HepG2 (cell line): ENCODE results near the gene PTCRA. TPM values are rescaled to one million over a fixed set of nuclear protein-coding genes. Genes with fewer than 3 reads are reported as not detected.
A peak's percentile ranks its signal among the peaks of the same experiment; 100 is the strongest.

ENCODE experiments used
- AGO1 ChIP-seq: fragments of 200-400 bp; formaldehyde crosslinking; IDR thresholded peaks from 2 replicates; pipeline ENCODE4 v1.6.1; 2017; ENCODE audit warnings: mild to moderate bottlenecking, low read depth, low read length, moderate library complexity; ENCODE audit not compliant: poor library complexity, severe bottlenecking
- DNMT1 ChIP-seq: sonication (generic); formaldehyde crosslinking; IDR thresholded peaks from 2 replicates; pipeline ENCODE4 v1.5.1; 2020; ENCODE audit warnings: mild to moderate bottlenecking, missing genetic modification reagents
- MATR3 ChIP-seq: sonication (generic); formaldehyde crosslinking; IDR thresholded peaks from 2 replicates; pipeline ENCODE4 v1.4.0; 2020; ENCODE audit warnings: missing genetic modification reagents
- NCOA5 ChIP-seq: sonication (generic); formaldehyde crosslinking; IDR thresholded peaks from 2 replicates; pipeline ENCODE4 v1.4.0; 2020; ENCODE audit warnings: missing genetic modification reagents
- PPARG ChIP-seq: conservative IDR thresholded peaks from 2 replicates; pipeline ENCODE4 v1.6.1; 2016; ENCODE audit warnings: missing biosample characterization, missing genetic modification reagents
- RBM22 ChIP-seq: fragments of 200-400 bp; formaldehyde crosslinking; optimal IDR thresholded peaks from 2 replicates; pipeline ENCODE3; 2017; ENCODE audit warnings: mild to moderate bottlenecking, low read length, moderate library complexity
- SOX5 ChIP-seq: IDR thresholded peaks from 2 replicates; pipeline ENCODE4 v1.6.1; 2016; ENCODE audit warnings: borderline replicate concordance
- STAT5B ChIP-seq: sonication (generic); formaldehyde crosslinking; IDR thresholded peaks from 2 replicates; pipeline ENCODE4 v1.4.0; 2020; ENCODE audit warnings: missing genetic modification reagents
- TAF1 ChIP-seq: sonication (generic); formaldehyde crosslinking; IDR thresholded peaks from 2 replicates; pipeline ENCODE4 v1.4.0; 2020; ENCODE audit warnings: missing genetic modification reagents
- TOPORS ChIP-seq: sonication (generic); formaldehyde crosslinking; IDR thresholded peaks from 2 replicates; pipeline ENCODE4 v1.8.0; 2023; ENCODE audit warnings: mild to moderate bottlenecking, missing genetic modification reagents
- ZBTB1 ChIP-seq: sonication (generic); formaldehyde crosslinking; IDR thresholded peaks from 2 replicates; pipeline ENCODE4 v1.4.0; 2020; ENCODE audit warnings: missing genetic modification reagents, borderline replicate concordance
- ZEB1 ChIP-seq: IDR thresholded peaks from 2 replicates; pipeline ENCODE4 v1.6.1; 2012; ENCODE audit warnings: mild to moderate bottlenecking, low read depth, inconsistent platforms; ENCODE audit not compliant: insufficient replicate concordance
- ZNF431 ChIP-seq: sonication (generic); formaldehyde crosslinking; IDR thresholded peaks from 2 replicates; pipeline ENCODE4 v1.9.0; 2022; ENCODE audit warnings: missing genetic modification reagents, low read depth, mild to moderate bottlenecking, borderline replicate concordance
- ZNF501 ChIP-seq: sonication (generic); formaldehyde crosslinking; IDR thresholded peaks from 2 replicates; pipeline ENCODE4 v1.5.1; 2020; ENCODE audit warnings: mild to moderate bottlenecking, moderate library complexity, missing genetic modification reagents
- ZNF510 ChIP-seq: sonication (generic); formaldehyde crosslinking; IDR thresholded peaks from 2 replicates; pipeline ENCODE4 v1.4.0; 2020; ENCODE audit warnings: low read depth, mild to moderate bottlenecking, missing genetic modification reagents
- ZNF780A ChIP-seq: sonication (generic); formaldehyde crosslinking; IDR thresholded peaks from 2 replicates; pipeline ENCODE4 v1.8.0; 2022; ENCODE audit warnings: mild to moderate bottlenecking, missing genetic modification reagents, moderate library complexity
- polyA plus RNA-seq, 8 experiments: library from polyadenylated mRNA; depleted of rRNA in 3 of 8; stranded (reverse) in 7 of 8; unstranded in 1 of 8; fragments of >200 nt; fragmentation: Illumina TruSeq in 4 of 8; extraction: Trizol in 4 of 8; gene quantifications; 2 replicates each; pipeline versions ENCODE4 v1.2.1 to v1.2.3, GENCODE V29; 2011 to 2016; ENCODE audit warnings: low read depth in 4 of 8, missing spikeins in 1 of 8, mixed read lengths in 1 of 8; ENCODE audit not compliant: insufficient read depth in 1 of 8
- total RNA-seq, 5 experiments: library from RNA; depleted of rRNA; stranded (reverse); fragments of >200 nt; fragmentation: Illumina TruSeq; extraction: Trizol; gene quantifications; 2 replicates each; pipeline ENCODE4 v1.2.3, GENCODE V29; 2016; ENCODE audit warnings: low read depth in 1 of 5
- TF ChIP-seq, protein P1 (sequence below): sonication (generic); formaldehyde crosslinking; IDR thresholded peaks from 2 replicates; pipeline ENCODE4 v1.8.0; 2022; ENCODE audit warnings: mild to moderate bottlenecking, missing genetic modification reagents, borderline replicate concordance
- TF ChIP-seq, protein P2 (sequence below): sonication (generic); formaldehyde crosslinking; IDR thresholded peaks from 2 replicates; pipeline ENCODE4 v1.8.1; 2023; ENCODE audit warnings: missing genetic modification reagents, inconsistent platforms, borderline replicate concordance
- TF ChIP-seq, protein P3 (sequence below): IDR thresholded peaks from 2 replicates; pipeline ENCODE4 v1.6.1; 2012; ENCODE audit warnings: low read depth, low read length, improper control_type of control experiment
- TF ChIP-seq, protein P4 (sequence below): sonication (generic); formaldehyde crosslinking; IDR thresholded peaks from 2 replicates; pipeline ENCODE4 v1.4.0; 2020; ENCODE audit warnings: mild to moderate bottlenecking, missing genetic modification reagents
- TF ChIP-seq, protein P5 (sequence below): sonication (generic); formaldehyde crosslinking; IDR thresholded peaks from 2 replicates; pipeline ENCODE4 v1.8.0; 2022; ENCODE audit warnings: missing genetic modification reagents, mild to moderate bottlenecking, borderline replicate concordance

Gene PTCRA
- total and polyA plus RNA-seq, 2 of the 13 experiments (the other 11 are each of a cell fraction or from before 2014, with no cell fraction given): not detected

DNA sequence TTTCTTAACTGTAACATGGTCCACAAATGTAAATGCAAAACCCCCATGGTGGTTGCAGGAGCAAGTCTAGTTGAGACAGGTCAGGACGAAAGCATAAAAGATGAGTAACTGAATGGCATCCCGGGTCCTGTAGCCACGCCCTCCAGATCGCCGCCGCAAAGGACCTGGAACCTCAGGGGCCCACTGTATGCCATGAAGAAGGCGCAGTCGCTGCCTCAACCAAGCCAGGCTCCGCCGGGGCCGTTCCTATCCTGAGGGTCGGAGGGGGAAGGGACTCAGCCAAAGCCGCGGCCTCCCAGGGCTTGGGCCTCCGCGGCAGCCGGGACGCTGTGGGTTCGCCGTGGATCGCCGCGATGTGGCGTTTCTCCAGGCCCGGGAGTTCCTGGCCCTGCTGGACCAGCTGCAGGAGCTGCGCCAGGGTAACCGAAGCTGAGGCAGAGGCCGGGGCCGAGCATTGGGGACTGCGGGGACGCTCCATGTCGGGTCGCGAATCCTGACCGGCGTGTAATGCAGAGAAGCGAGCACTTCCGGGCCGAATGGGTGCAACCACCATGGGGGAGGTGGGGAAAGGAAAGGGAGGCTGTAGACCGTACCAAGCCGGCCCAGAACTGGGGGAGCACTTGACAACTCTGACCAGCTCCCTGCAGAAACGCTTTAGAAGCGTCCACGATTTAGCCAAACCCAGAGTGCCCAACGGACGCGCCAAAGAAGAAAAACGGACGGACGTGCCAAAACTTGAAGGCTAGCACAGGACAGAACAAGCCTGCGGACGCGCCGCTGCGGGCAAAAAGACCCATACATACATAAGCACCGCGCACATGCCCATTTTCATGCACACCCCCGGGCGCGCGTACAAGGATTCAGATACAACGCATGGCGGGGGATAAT, 25.3 kb upstream of the PTCRA start (continued):
- TF ChIP-seq, protein P1, sequence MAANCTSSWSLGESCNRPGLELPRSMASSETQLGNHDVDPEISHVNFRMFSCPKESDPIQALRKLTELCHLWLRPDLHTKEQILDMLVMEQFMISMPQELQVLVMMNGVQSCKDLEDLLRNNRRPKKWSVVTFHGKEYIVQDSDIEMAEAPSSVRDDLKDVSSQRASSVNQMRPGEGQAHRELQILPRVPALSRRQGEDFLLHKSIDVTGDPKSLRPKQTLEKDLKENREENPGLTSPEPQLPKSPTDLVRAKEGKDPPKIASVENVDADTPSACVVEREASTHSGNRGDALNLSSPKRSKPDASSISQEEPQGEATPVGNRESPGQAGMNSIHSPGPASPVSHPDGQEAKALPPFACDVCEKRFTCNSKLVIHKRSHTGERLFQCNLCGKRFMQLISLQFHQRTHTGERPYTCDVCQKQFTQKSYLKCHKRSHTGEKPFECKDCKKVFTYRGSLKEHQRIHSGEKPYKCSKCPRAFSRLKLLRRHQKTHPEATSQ (CRISPR knock-in tag): peak; percentile 94
- TF ChIP-seq ZBTB1 (CRISPR knock-in tag) (no peak; the same call in 1 of the 2 replicates), ZNF510 (CRISPR knock-in tag) (peak; percentile 97), ZEB1 (peak; percentile 31), TAF1 (peak; percentile 98), STAT5B (no peak), RBM22 (peak; percentile 100), DNMT1 (peak; percentile 86; the same call in 1 of the 2 replicates), PPARG (no peak), ZNF780A (CRISPR knock-in tag) (peak; percentile 95), SOX5 (CRISPR knock-in tag) (peak; percentile 53; the same call in 1 of the 2 replicates), ZNF501 (CRISPR knock-in tag) (peak; percentile 98), TOPORS (peak; percentile 99), MATR3 (CRISPR knock-in tag) (no peak), NCOA5 (CRISPR knock-in tag) (peak; percentile 77; the same call in 1 of the 2 replicates), ZNF431 (CRISPR knock-in tag) (peak; percentile 93; the same call in 1 of the 2 replicates), AGO1 (peak; percentile 99)
- TF ChIP-seq, protein P2, sequence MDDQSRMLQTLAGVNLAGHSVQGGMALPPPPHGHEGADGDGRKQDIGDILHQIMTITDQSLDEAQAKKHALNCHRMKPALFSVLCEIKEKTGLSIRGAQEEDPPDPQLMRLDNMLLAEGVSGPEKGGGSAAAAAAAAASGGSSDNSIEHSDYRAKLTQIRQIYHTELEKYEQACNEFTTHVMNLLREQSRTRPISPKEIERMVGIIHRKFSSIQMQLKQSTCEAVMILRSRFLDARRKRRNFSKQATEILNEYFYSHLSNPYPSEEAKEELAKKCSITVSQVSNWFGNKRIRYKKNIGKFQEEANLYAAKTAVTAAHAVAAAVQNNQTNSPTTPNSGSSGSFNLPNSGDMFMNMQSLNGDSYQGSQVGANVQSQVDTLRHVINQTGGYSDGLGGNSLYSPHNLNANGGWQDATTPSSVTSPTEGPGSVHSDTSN (CRISPR knock-in tag): no peak
- TF ChIP-seq, protein P3, sequence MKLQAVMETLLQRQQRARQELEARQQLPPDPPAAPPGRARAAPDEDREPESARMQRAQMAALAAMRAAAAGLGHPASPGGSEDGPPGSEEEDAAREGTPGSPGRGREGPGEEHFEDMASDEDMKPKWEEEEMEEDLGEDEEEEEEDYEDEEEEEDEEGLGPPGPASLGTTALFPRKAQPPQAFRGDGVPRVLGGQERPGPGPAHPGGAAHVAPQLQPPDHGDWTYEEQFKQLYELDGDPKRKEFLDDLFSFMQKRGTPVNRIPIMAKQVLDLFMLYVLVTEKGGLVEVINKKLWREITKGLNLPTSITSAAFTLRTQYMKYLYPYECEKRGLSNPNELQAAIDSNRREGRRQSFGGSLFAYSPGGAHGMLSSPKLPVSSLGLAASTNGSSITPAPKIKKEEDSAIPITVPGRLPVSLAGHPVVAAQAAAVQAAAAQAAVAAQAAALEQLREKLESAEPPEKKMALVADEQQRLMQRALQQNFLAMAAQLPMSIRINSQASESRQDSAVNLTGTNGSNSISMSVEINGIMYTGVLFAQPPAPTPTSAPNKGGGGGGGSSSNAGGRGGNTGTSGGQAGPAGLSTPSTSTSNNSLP: no peak
- TF ChIP-seq, protein P4, sequence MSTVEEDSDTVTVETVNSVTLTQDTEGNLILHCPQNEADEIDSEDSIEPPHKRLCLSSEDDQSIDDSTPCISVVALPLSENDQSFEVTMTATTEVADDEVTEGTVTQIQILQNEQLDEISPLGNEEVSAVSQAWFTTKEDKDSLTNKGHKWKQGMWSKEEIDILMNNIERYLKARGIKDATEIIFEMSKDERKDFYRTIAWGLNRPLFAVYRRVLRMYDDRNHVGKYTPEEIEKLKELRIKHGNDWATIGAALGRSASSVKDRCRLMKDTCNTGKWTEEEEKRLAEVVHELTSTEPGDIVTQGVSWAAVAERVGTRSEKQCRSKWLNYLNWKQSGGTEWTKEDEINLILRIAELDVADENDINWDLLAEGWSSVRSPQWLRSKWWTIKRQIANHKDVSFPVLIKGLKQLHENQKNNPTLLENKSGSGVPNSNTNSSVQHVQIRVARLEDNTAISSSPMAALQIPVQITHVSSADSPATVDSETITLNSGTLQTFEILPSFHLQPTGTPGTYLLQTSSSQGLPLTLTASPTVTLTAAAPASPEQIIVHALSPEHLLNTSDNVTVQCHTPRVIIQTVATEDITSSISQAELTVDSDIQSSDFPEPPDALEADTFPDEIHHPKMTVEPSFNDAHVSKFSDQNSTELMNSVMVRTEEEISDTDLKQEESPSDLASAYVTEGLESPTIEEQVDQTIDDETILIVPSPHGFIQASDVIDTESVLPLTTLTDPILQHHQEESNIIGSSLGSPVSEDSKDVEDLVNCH (CRISPR knock-in tag): no peak; the same call in 1 of the 2 replicates
- TF ChIP-seq, protein P5, sequence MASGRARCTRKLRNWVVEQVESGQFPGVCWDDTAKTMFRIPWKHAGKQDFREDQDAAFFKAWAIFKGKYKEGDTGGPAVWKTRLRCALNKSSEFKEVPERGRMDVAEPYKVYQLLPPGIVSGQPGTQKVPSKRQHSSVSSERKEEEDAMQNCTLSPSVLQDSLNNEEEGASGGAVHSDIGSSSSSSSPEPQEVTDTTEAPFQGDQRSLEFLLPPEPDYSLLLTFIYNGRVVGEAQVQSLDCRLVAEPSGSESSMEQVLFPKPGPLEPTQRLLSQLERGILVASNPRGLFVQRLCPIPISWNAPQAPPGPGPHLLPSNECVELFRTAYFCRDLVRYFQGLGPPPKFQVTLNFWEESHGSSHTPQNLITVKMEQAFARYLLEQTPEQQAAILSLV (CRISPR knock-in tag): peak; percentile 93; the same call in 1 of the 2 replicates
